Esophagus squamous epithelium (tissue), 4 donors: ENCODE data around the gene NR2C2.

Source experiments
- CTCF ChIP-seq, 6 experiments: fragments of 450-650 bp in 4 of 6; fragments of 200-600 bp in 2 of 6; sonication (generic) in 2 of 6; IDR thresholded peaks; one replicate each; pipeline ENCODE4 v1.5.1; 2016 to 2019; ENCODE audit warnings: antibody characterized with exemption in 6 of 6, mild to moderate bottlenecking in 4 of 6, moderate library complexity in 4 of 6
- POLR2A ChIP-seq, 4 donors: fragments of 450-650 bp; IDR thresholded peaks; one replicate each; pipeline ENCODE4 v1.6.1; 2017; ENCODE audit warnings: antibody characterized with exemption in 4 of 4, mild to moderate bottlenecking in 4 of 4, moderate library complexity in 3 of 4

GRCh38 chr3:15097891-15098290 lies 150.5 kb downstream of the NR2C2 start:
- TF ChIP-seq POLR2A (IDR thresholded peaks at IDR 0.05) (no peak), CTCF (IDR thresholded peaks at IDR 0.05) (no peak)
